ENCODE data around the gene SFT2D3. TPM values are rescaled to one million over a fixed set of nuclear protein-coding genes. Genes with fewer than 3 reads are reported as not detected.

Gene SFT2D3
- total and polyA plus RNA-seq, 9 of the 15 experiments (the other 6 are each of a cell fraction or from before 2014, with no cell fraction given), result 7.5 to 9.9 (median 8.9) TPM; not detected in 2

GRCh38 chr2:127683056-127683455, 18.2 kb upstream of the SFT2D3 start:
- Histone ChIP-seq H3K9ac (ENCODE audit: insufficient read depth in 1 of 2, low read depth in 2 of 2, low read length in 2 of 2) (no peak overlapping the region), H3K9me3 (replicated peaks; ENCODE audit: control insufficient read depth, insufficient read depth, low read depth, low read length) (no peaks in the 10 kb centered on the region), H2AFZ (ENCODE audit: low read depth, low read length) (no peak overlapping the region), H3K4me2 (ENCODE audit: insufficient read depth, low read length) (no peak overlapping the region), H3K27me3 (ENCODE audit: control insufficient read depth in 2 of 2, insufficient read depth in 2 of 2, low read length in 2 of 2) (peaks cover 24 to 52% of the 10 kb centered on the region in 2 experiments), H4K20me1 (replicated peaks; ENCODE audit: control insufficient read depth, insufficient read depth, low read length) (peaks cover 6% of the 10 kb centered on the region; the same call in 1 of the 2 replicates), H3K4me3 (no peak overlapping the region), H3K79me2 (ENCODE audit: control insufficient read depth, insufficient read depth, low read length) (no peaks in the 10 kb centered on the region), H3K36me3 (ENCODE audit: control insufficient read depth, insufficient read depth, low read length) (no peaks in the 10 kb centered on the region), H3K27ac (ENCODE audit: extremely low read depth, low read depth, low read length) (no peak overlapping the region), H3K9me1 (ENCODE audit: control insufficient read depth, insufficient read depth, low read length) (no peaks in the 10 kb centered on the region), H3K4me1 (replicated peaks in 1 of 2; ENCODE audit: control insufficient read depth in 2 of 2, insufficient read depth in 2 of 2, low read length in 2 of 2) (peaks cover 0 to 11% of the 10 kb centered on the region in 2 experiments; a peak in 3 of 5 replicates)
- no peak for TF ChIP-seq SRSF3 (IDR thresholded peaks at IDR 0.05; ENCODE audit: insufficient read depth, low read length)
- TF ChIP-seq ARHGAP35 (IDR thresholded peaks at IDR 0.05; ENCODE audit: partially characterized antibody), result no peak
- no peak for TF ChIP-seq CREB1 (IDR thresholded peaks at IDR 0.05)
- TF ChIP-seq CREB1 (CRISPR knock-in tag; IDR thresholded peaks at IDR 0.05), result no peak
- no peak for TF ChIP-seq SMAD3 (CRISPR knock-in tag; conservative IDR thresholded peaks at IDR 0.05)
- TF ChIP-seq RHOXF2B (CRISPR knock-in tag; conservative IDR thresholded peaks at IDR 0.05), result no peak
- no peak for TF ChIP-seq ELF2 (CRISPR knock-in tag; IDR thresholded peaks at IDR 0.05)
- no peak for TF ChIP-seq RFX1 (IDR thresholded peaks at IDR 0.05)
- TF ChIP-seq KDM2B (CRISPR knock-in tag; IDR thresholded peaks at IDR 0.05), result no peak
- TF ChIP-seq SRSF7 (optimal IDR thresholded peaks at IDR 0.05; ENCODE audit: low read depth, low read length), result no peak
- no peak for TF ChIP-seq CEBPG (CRISPR knock-in tag; IDR thresholded peaks at IDR 0.05)
- TF ChIP-seq CEBPG (tag; conservative IDR thresholded peaks at IDR 0.05 in 1 of 2, IDR thresholded peaks at IDR 0.05 in 1 of 2), result no peak
- no peak for TF ChIP-seq OTX1 (CRISPR knock-in tag; IDR thresholded peaks at IDR 0.05)
- no peak for TF ChIP-seq HDAC3 (IDR thresholded peaks at IDR 0.05; ENCODE audit: borderline replicate concordance, partially characterized antibody)
- POLR2A ChIA-PET, result interaction anchor here (0.6 kb wide), 2 partner anchors 33 to 132 kb away, joined by 4 read pairs; no protein-coding TSS in a partner anchor
- DNase-seq (ENCODE audit: extremely low read depth in 1 of 4, low spot score in 3 of 4) (no peak), FAIRE-seq (no peak), ATAC-seq (no peak)
- CTCF ChIA-PET (ENCODE audit: low intra/inter-chr PET ratio), result no interaction called here
- in situ Hi-C loops (cut with MboI), result no loop called here
- BruUV-seq (replicated peaks), result no TSS peak
- intact Hi-C loops (cut with micrococcal nuclease), result no loop called here

Data from K562 (cell line).